Gastroesophageal sphincter (tissue), 4 donors: ENCODE results near the gene MFN1. TPM values are rescaled to one million over a fixed set of nuclear protein-coding genes. Genes with fewer than 3 reads are reported as not detected.
A peak's percentile ranks its signal among the peaks of the same experiment; 100 is the strongest.

Experiments used
- ATAC-seq: fragments of 150-250 bp; one replicate; pipeline ENCODE4 v1.9.1; 2016; ENCODE audit warnings: mild to moderate bottlenecking, moderate library complexity
- H3K27ac ChIP-seq, 4 donors: fragments of 200-600 bp; sonication (generic) in 3 of 4; 1 replicate in 3 of 4; 2 replicates in 1 of 4; pipeline ENCODE4 v1.5.1; 2016 to 2019
- H3K27me3 ChIP-seq: fragments of 200-600 bp; sonication (generic); one replicate; pipeline ENCODE4 v1.5.1; 2019
- H3K36me3 ChIP-seq, 2 donors: fragments of 200-600 bp; sonication (generic); one replicate each; pipeline ENCODE4 v1.5.1; 2019; ENCODE audit warnings: control low read depth in 1 of 2
- H3K4me1 ChIP-seq, 3 donors: fragments of 200-600 bp; sonication (generic); 1 replicate in 2 of 3; 2 replicates in 1 of 3; pipeline ENCODE4 v1.5.1; 2016 to 2019; ENCODE audit warnings: control low read depth in 2 of 3
- H3K4me3 ChIP-seq, 2 donors: fragments of 200-600 bp; sonication (generic); one replicate each; pipeline ENCODE4 v1.5.1; 2019; ENCODE audit warnings: mild to moderate bottlenecking in 1 of 2, moderate library complexity in 1 of 2
- H3K9me3 ChIP-seq, 3 donors: fragments of 200-600 bp; sonication (generic); one replicate each; pipeline ENCODE4 v1.5.1; 2017 to 2019; ENCODE audit warnings: control low read depth in 2 of 3
- EP300 ChIP-seq: sonication (generic); formaldehyde crosslinking; IDR thresholded peaks from one replicate; pipeline ENCODE4 v1.6.1; 2017; ENCODE audit warnings: antibody characterized with exemption, mild to moderate bottlenecking
- POLR2A ChIP-seq, 2 donors: fragments of 450-650 bp; IDR thresholded peaks; one replicate each; pipeline ENCODE4 v1.6.1; 2017; ENCODE audit warnings: antibody characterized with exemption in 2 of 2, mild to moderate bottlenecking in 2 of 2, moderate library complexity in 1 of 2
- POLR2AphosphoS5 ChIP-seq: sonication (generic); formaldehyde crosslinking; IDR thresholded peaks from one replicate; pipeline ENCODE4 v1.6.1; 2017; ENCODE audit warnings: antibody characterized with exemption
- WGBS, 2 donors: methylation state at CpG; one replicate each; pipeline ENCODE4 v1.1.5; 2018; ENCODE audit warnings: low coverage in 1 of 2; 5-methylcytosine and 5-hydroxymethylcytosine counted together
- total RNA-seq, 4 donors: library from RNA; depleted of rRNA; stranded (reverse); fragments of >200 nt; gene quantifications; one replicate each; pipeline ENCODE4 v1.1.0, GENCODE V29; 2016
- TF ChIP-seq, protein P1 (sequence below), 4 experiments: fragments of 200-600 bp in 2 of 4; fragments of 450-650 bp in 2 of 4; sonication (generic) in 1 of 4; IDR thresholded peaks; one replicate each; pipeline ENCODE4 v1.5.1; 2017 to 2019; ENCODE audit warnings: antibody characterized with exemption in 4 of 4, mild to moderate bottlenecking in 2 of 4, moderate library complexity in 2 of 4

Gene MFN1
- total RNA-seq, 4 donors from 2014 or later, result 42.5 to 56.0 (median 45.5) TPM

DNA sequence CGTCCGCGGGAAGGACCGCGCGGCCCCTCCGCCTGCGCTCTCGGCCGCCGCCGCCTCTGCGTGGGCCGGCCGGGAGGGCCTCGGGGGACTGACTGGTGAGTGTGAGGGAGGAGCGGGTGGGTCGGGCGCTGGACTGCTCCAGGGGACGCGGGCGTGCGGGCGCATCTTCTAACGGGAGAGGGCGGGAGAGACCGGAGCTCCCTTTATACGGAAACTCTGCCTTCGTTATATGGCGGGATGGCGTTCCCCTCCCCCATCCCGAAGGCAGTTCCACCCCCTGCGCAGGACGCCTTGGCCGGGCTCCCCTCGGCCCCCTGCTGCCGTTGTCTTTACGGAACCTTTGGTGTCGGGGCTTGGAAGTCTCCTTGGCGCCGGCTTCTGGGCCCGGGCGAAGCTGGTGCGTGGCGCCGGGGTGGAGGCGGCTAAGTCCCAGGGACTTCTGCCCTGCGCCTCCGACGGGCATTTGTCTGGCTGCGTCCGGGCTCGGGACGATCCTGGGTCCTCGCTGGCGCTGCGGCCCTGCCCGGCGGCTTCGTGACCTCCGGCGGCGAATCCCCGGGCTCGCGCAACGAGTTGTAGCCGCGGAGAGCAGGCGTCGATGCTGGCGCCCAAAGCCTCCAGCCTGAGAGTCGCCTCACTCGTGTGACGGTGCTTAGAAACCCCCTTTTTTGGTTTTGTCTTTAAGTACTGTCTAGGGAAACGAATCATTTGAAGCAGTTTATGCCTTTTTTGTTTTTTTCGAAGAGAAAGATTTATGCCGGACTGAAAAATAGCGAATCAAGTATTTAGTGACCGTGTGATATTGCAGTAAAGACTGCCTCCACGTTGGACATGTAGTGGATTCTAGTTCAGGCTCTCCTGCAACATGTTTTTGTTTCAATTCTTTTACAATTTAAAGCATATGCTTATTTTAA is 24.1 kb upstream of the MFN1 start:
- Histone ChIP-seq H3K9me3 (no peaks in the 10 kb centered on the region), H3K4me1 (peaks cover 4 to 58% (median 11%) of the 10 kb centered on the region in 3 donors), H3K4me3 (peak overlapping the region; percentile 50 to 94), H3K27me3 (no peaks in the 10 kb centered on the region), H3K36me3 (peaks cover 0 to 12% of the 10 kb centered on the region in 2 donors), H3K27ac (peak overlapping the region; percentile 62 to 99 (median 98))
- peak in 1 of 2 donors; percentile 42 for TF ChIP-seq POLR2A (IDR thresholded peaks at IDR 0.05)
- TF ChIP-seq, protein P1, sequence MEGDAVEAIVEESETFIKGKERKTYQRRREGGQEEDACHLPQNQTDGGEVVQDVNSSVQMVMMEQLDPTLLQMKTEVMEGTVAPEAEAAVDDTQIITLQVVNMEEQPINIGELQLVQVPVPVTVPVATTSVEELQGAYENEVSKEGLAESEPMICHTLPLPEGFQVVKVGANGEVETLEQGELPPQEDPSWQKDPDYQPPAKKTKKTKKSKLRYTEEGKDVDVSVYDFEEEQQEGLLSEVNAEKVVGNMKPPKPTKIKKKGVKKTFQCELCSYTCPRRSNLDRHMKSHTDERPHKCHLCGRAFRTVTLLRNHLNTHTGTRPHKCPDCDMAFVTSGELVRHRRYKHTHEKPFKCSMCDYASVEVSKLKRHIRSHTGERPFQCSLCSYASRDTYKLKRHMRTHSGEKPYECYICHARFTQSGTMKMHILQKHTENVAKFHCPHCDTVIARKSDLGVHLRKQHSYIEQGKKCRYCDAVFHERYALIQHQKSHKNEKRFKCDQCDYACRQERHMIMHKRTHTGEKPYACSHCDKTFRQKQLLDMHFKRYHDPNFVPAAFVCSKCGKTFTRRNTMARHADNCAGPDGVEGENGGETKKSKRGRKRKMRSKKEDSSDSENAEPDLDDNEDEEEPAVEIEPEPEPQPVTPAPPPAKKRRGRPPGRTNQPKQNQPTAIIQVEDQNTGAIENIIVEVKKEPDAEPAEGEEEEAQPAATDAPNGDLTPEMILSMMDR (IDR thresholded peaks at IDR 0.05), result no peak
- WGBS, 2 donors, result 0% methylated on average over 8 to 13 of the region's 81 CpGs
- peak; percentile 76 for ATAC-seq

DNA sequence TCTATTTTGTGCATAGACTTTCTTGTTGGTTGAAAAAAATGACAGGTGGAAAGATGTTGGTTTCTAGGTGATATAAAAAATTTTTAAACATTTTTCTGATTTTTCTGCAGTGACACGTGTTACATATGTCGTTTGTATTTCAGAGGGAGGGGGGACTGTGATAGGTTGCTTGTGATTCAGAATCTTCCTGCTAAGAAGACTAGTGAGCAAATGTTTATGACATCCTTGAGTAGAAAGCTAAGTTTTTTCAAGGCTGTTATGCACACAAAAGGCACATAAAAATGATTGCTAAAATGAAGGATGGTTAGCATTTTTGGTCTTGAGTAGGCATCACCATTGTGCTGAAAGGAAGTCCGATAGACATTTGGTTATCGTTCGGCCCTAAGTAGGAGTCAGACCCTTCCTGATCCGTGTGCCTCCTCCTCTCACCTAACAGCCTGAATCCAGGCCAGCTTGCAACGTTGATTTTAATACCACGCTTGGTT is 23.2 kb upstream of the MFN1 start:
- Histone ChIP-seq H3K27me3 (no peaks in the 10 kb centered on the region), H3K9me3 (no peaks in the 10 kb centered on the region), H3K4me1 (peaks cover 4 to 58% (median 11%) of the 10 kb centered on the region in 3 donors), H3K27ac (peak overlapping the region; percentile 62 to 99 (median 98)), H3K4me3 (peak overlapping the region; percentile 50 to 94), H3K36me3 (peaks cover 0 to 20% of the 10 kb centered on the region in 2 donors)
- TF ChIP-seq POLR2A (IDR thresholded peaks at IDR 0.05) (no peak), POLR2AphosphoS5 (no peak), EP300 (no peak)
- TF ChIP-seq, protein P1 (IDR thresholded peaks at IDR 0.05), result no peak
- WGBS, 2 donors, result 1 to 4% methylated on average over 8 of the region's 8 CpGs
- ATAC-seq, result no peak

DNA sequence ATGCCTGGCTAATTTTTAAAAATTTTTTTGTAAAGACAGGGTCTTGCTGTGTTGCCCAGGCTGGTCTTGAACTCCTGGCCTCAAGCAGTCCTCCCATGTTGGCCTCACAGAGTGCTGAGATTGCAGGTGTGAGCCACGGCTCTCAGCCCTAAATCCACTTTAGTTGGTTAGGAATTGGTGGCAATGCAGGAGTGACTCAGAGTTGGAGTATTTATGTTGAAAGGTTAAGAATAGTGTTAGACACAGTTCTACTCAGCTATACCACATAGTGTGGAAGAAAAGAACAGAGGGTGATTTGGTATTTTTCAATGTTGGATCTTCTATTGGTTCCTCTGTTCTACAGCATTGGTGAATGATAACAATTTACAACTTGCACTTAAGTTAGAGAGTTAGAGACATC is 17.1 kb upstream of the MFN1 start:
- Histone ChIP-seq H3K27ac (no peak overlapping the region), H3K27me3 (no peaks in the 10 kb centered on the region), H3K36me3 (peaks cover 5 to 82% of the 10 kb centered on the region in 2 donors), H3K4me3 (no peak overlapping the region), H3K9me3 (no peaks in the 10 kb centered on the region), H3K4me1 (peaks cover 0 to 25% (median 2%) of the 10 kb centered on the region in 3 donors)
- no peak for ATAC-seq
- no CpG with 5 or more reads among the region's 1 CpG for WGBS, 2 donors
- TF ChIP-seq, protein P1 (IDR thresholded peaks at IDR 0.05), result no peak
- TF ChIP-seq EP300, result no peak
- TF ChIP-seq POLR2A (IDR thresholded peaks at IDR 0.05), result no peak
- no peak for TF ChIP-seq POLR2AphosphoS5

DNA sequence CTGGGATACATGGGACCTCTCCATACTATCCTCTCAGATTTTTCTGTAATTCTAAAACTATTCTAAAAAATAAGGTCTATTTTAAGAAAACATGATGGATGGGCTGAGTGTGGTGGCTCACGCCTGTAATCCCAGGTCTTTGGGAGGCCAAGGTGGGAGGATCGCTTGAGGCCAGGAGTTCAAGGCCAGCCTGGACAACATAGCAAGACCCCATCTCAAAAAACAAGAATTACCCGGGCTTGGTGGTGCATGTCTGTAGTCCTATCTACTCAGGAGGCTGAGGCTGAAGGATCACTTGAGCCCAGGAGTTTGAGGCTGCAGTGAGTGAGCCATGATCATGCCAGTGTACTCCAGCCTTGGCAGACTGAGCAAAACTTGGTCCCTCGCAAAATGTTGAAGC is 15.3 kb upstream of the MFN1 start:
- WGBS, 2 donors, result 95 to 100% methylated on average over 3 to 4 of the region's 4 CpGs
- Histone ChIP-seq H3K9me3 (no peaks in the 10 kb centered on the region), H3K27ac (no peak overlapping the region), H3K4me3 (no peak overlapping the region), H3K27me3 (no peaks in the 10 kb centered on the region), H3K36me3 (peaks cover 5 to 87% of the 10 kb centered on the region in 2 donors), H3K4me1 (peaks cover 0 to 26% (median 0%) of the 10 kb centered on the region in 3 donors)
- ATAC-seq, result no peak
- TF ChIP-seq POLR2AphosphoS5, result no peak
- no peak for TF ChIP-seq EP300
- no peak for TF ChIP-seq POLR2A (IDR thresholded peaks at IDR 0.05)
- TF ChIP-seq, protein P1 (IDR thresholded peaks at IDR 0.05), result no peak
